ENCODE measurements around the gene SLC16A5.

- no peak for TF ChIP-seq TAF1 (IDR thresholded peaks at IDR 0.05; ENCODE audit: low read depth)
- no peak for TF ChIP-seq YY1 (IDR thresholded peaks at IDR 0.05; ENCODE audit: low read depth)
- TF ChIP-seq EGR1 (IDR thresholded peaks at IDR 0.05) = no peak
Measured at GRCh38 chr17:75124819-75125162, 37.0 kb downstream of the SLC16A5 start.

Data from Ishikawa (cell line).